IMR-90 (cell line): Measurements from ENCODE around the gene ATF6B. TPM values are rescaled to one million over a fixed set of nuclear protein-coding genes. Genes with fewer than 3 reads are reported as not detected.

Source experiments
- ATAC-seq: fragments of 200-7000 bp; cut with Tn5 transposase; 2 replicates; pipeline ENCODE4 v1.9.1; 2020; ENCODE audit warnings: low read depth, mild to moderate bottlenecking, moderate library complexity
- BruUV-seq: library from RNA; stranded (reverse); fragments of 400-500 nt; replicated peaks from 2 replicates; lab custom pipeline; 2021; lab: Mats Ljungman, UMichigan
- CTCF ChIA-PET: fragments of 300-600 bp; formaldehyde crosslinking; extraction: SDS; loops from one replicate; lab custom pipeline; 2021; ENCODE audit warnings: antibody characterized with exemption; lab: Yijun Ruan, JAX
- POLR2A ChIA-PET: fragments of 300-600 bp; sonication (Branson Sonifier 250); formaldehyde crosslinking; loops from one replicate; lab custom pipeline; 2022; ENCODE audit warnings: antibody characterized with exemption; ENCODE audit not compliant: unreplicated experiment; lab: Charles Lee
- DNase-seq: peaks from one replicate; pipeline ENCODE4 v3.0.0; 2013
- H2AFZ ChIP-seq: replicated peaks from 2 replicates; pipeline ENCODE3; 2013; ENCODE audit warnings: low read length, mild to moderate bottlenecking; ENCODE audit not compliant: poor library complexity
- H2AK5ac ChIP-seq: 2 replicates; pipeline ENCODE4 v1.6.1; 2013; ENCODE audit warnings: low read depth, low read length, inconsistent platforms
- H2AK9ac ChIP-seq: replicated peaks from 2 replicates; pipeline ENCODE3; 2013; ENCODE audit warnings: mild to moderate bottlenecking, low read depth, low read length, moderate library complexity; ENCODE audit not compliant: poor library complexity
- H2BK120ac ChIP-seq: 2 replicates; pipeline ENCODE4 v1.6.1; 2013; ENCODE audit warnings: low read depth, low read length, inconsistent platforms
- H2BK15ac ChIP-seq: 3 replicates; pipeline ENCODE4 v1.6.1; 2013; ENCODE audit warnings: low read depth, low read length, inconsistent platforms
- H2BK20ac ChIP-seq: 2 replicates; pipeline ENCODE4 v1.6.1; 2013; ENCODE audit warnings: low read depth, mild to moderate bottlenecking, inconsistent platforms, low read length, moderate library complexity
- H2BK5ac ChIP-seq: 2 replicates; pipeline ENCODE4 v1.6.1; 2013; ENCODE audit warnings: mild to moderate bottlenecking, low read depth, low read length, inconsistent platforms; ENCODE audit not compliant: poor library complexity, severe bottlenecking
- H3K14ac ChIP-seq: replicated peaks from 2 replicates; pipeline ENCODE4 v1.6.1; 2013; ENCODE audit warnings: low read depth, low read length, inconsistent platforms
- H3K18ac ChIP-seq: 2 replicates; pipeline ENCODE4 v1.6.1; 2013; ENCODE audit warnings: low read depth, low read length, control low read depth
- H3K23ac ChIP-seq: 2 replicates; pipeline ENCODE4 v1.6.1; 2013; ENCODE audit warnings: low read depth, low read length, inconsistent platforms
- H3K27ac ChIP-seq: 2 replicates; pipeline ENCODE4 v1.5.1; 2013; ENCODE audit warnings: mild to moderate bottlenecking, control low read depth, low read length; ENCODE audit not compliant: insufficient read depth
- H3K27me3 ChIP-seq: 2 replicates; pipeline ENCODE4 v1.6.1; 2013; ENCODE audit warnings: low read length; ENCODE audit not compliant: control insufficient read depth, insufficient read depth
- H3K36me3 ChIP-seq: 2 replicates; pipeline ENCODE4 v1.6.1; 2013; ENCODE audit warnings: low read length, mixed read lengths; ENCODE audit not compliant: control insufficient read depth, insufficient read depth
- H3K4ac ChIP-seq: 2 replicates; pipeline ENCODE4 v1.6.1; 2013; ENCODE audit warnings: low read depth, low read length, inconsistent platforms
- H3K4me1 ChIP-seq: 2 replicates; pipeline ENCODE4 v1.6.1; 2013; ENCODE audit warnings: low read length, mixed read lengths; ENCODE audit not compliant: control insufficient read depth, insufficient read depth
- H3K4me2 ChIP-seq: 2 replicates; pipeline ENCODE4 v1.6.1; 2013; ENCODE audit warnings: low read depth, mild to moderate bottlenecking, control low read depth, low read length, moderate library complexity
- H3K4me3 ChIP-seq: 2 replicates; pipeline ENCODE4 v1.5.1; 2013; ENCODE audit warnings: low read depth, mild to moderate bottlenecking, control low read depth, low read length, moderate library complexity; ENCODE audit not compliant: insufficient read depth
- H3K56ac ChIP-seq: 2 replicates; pipeline ENCODE4 v1.6.1; 2013; ENCODE audit warnings: low read length, inconsistent platforms; ENCODE audit not compliant: insufficient read depth; ENCODE audit errors: extremely low read depth
- H3K79me1 ChIP-seq, 2 experiments: 2 replicates each; pipeline ENCODE4 v1.6.1; 2013; ENCODE audit warnings: low read length in 2 of 2, inconsistent platforms in 1 of 2, low read depth in 1 of 2
- H3K9ac ChIP-seq: 2 replicates; pipeline ENCODE4 v1.6.1; 2013; ENCODE audit warnings: low read depth, low read length, control low read depth
- H3K9me1 ChIP-seq: 2 replicates; pipeline ENCODE4 v1.6.1; 2013; ENCODE audit warnings: low read length, inconsistent platforms; ENCODE audit not compliant: insufficient read depth
- H3K9me3 ChIP-seq: 2 replicates; pipeline ENCODE4 v1.6.1; 2013; ENCODE audit warnings: low read length; ENCODE audit not compliant: control insufficient read depth, insufficient read depth
- H4K20me1 ChIP-seq: 2 replicates; pipeline ENCODE4 v1.6.1; 2013; ENCODE audit warnings: low read length, inconsistent platforms; ENCODE audit not compliant: insufficient read depth
- H4K5ac ChIP-seq: 2 replicates; pipeline ENCODE4 v1.6.1; 2013; ENCODE audit warnings: mild to moderate bottlenecking, low read depth, low read length, control low read depth
- H4K8ac ChIP-seq, 2 experiments: 2 replicates each; pipeline ENCODE4 v1.6.1; 2013; ENCODE audit warnings: low read depth in 2 of 2, low read length in 2 of 2, control low read depth in 1 of 2, inconsistent platforms in 1 of 2
- H4K91ac ChIP-seq: 2 replicates; pipeline ENCODE4 v1.6.1; 2013; ENCODE audit warnings: low read depth, low read length, inconsistent platforms; ENCODE audit not compliant: insufficient read depth
- BHLHE40 ChIP-seq: fragments of 150-350 bp; IDR thresholded peaks from 2 replicates; pipeline ENCODE4 v1.6.1; 2016; ENCODE audit warnings: mild to moderate bottlenecking, low read depth, low read length
- CEBPB ChIP-seq: IDR thresholded peaks from 2 replicates; pipeline ENCODE4 v1.6.1; 2012; ENCODE audit warnings: low read depth, low read length, improper control_type of control experiment
- CHD1 ChIP-seq: IDR thresholded peaks from 2 replicates; pipeline ENCODE4 v1.6.1; 2012; ENCODE audit warnings: low read depth, low read length, improper control_type of control experiment
- CTCF ChIP-seq: conservative IDR thresholded peaks from 2 replicates; pipeline ENCODE4 v1.5.1; 2012; ENCODE audit warnings: mild to moderate bottlenecking, low read depth, low read length, improper control_type of control experiment
- ELK1 ChIP-seq: fragments of 150-350 bp; IDR thresholded peaks from 2 replicates; pipeline ENCODE4 v1.6.1; 2016; ENCODE audit warnings: low read depth, mild to moderate bottlenecking, low read length, moderate library complexity, borderline replicate concordance
- FOS ChIP-seq: fragments of 150-350 bp; IDR thresholded peaks from 2 replicates; pipeline ENCODE4 v1.6.1; 2016; ENCODE audit warnings: low read depth, low read length
- MAFK ChIP-seq: IDR thresholded peaks from 2 replicates; pipeline ENCODE4 v1.6.1; 2012; ENCODE audit warnings: low read depth, low read length, improper control_type of control experiment
- MAZ ChIP-seq: IDR thresholded peaks from 2 replicates; pipeline ENCODE4 v1.6.1; 2012; ENCODE audit warnings: low read depth, mild to moderate bottlenecking, low read length, improper control_type of control experiment, moderate library complexity, borderline replicate concordance
- NFE2L2 ChIP-seq: fragments of 150-350 bp; IDR thresholded peaks from 2 replicates; pipeline ENCODE4 v1.6.1; 2016; ENCODE audit warnings: low read depth, mild to moderate bottlenecking, low read length
- POLR2A ChIP-seq: IDR thresholded peaks from 2 replicates; pipeline ENCODE4 v1.6.1; 2012; ENCODE audit warnings: mild to moderate bottlenecking, low read depth, low read length
- RAD21 ChIP-seq: IDR thresholded peaks from 2 replicates; pipeline ENCODE4 v1.6.1; 2012; ENCODE audit warnings: low read length, improper control_type of control experiment
- RFX5 ChIP-seq: IDR thresholded peaks from 2 replicates; pipeline ENCODE4 v1.8.0; 2012; ENCODE audit warnings: low read depth, mild to moderate bottlenecking, low read length, moderate library complexity
- SMC3 ChIP-seq: fragments of 150-350 bp; IDR thresholded peaks from 2 replicates; pipeline ENCODE4 v1.6.1; 2016; ENCODE audit warnings: low read depth, mild to moderate bottlenecking, antibody characterized with exemption, low read length, moderate library complexity
- USF2 ChIP-seq: fragments of 150-350 bp; IDR thresholded peaks from 2 replicates; pipeline ENCODE4 v1.6.1; 2017; ENCODE audit warnings: mild to moderate bottlenecking, antibody characterized with exemption, low read length, low read depth
- WGBS, 2 experiments: methylation state at CpG; one replicate each; pipeline versions ENCODE4 v1.1.5 to v1.1.7; 2013; ENCODE audit warnings: missing lambda C conversion rate in 2 of 2; ENCODE audit not compliant: insufficient read length in 1 of 2; ENCODE audit errors: extremely low coverage in 2 of 2; 5-methylcytosine and 5-hydroxymethylcytosine counted together
- dilution Hi-C: fragments of 300-500 bp; cut with HindIII; formaldehyde crosslinking; loops from one replicate; pipeline ENCODE4 v1.14.3; 2018; ENCODE audit warnings: low sequenced_read_pairs; ENCODE audit not compliant: unreplicated experiment
- in situ Hi-C: fragments of 300-500 bp; cut with MboI; formaldehyde crosslinking; loops from 3 replicates; pipeline ENCODE4 v1.14.3; 2019; ENCODE audit warnings: low sequenced_read_pairs, inconsistent platforms, mixed read lengths
- intact Hi-C: fragments of 100-400 bp; cut with micrococcal nuclease; formaldehyde crosslinking; loops from 2 replicates; pipeline ENCODE4 v1.10.0; 2022
- polyA plus RNA-seq, 3 experiments: library from polyadenylated mRNA; depleted of rRNA; stranded (reverse); fragments of >200 nt; gene quantifications; 2 replicates each; pipeline ENCODE4 v1.2.3, GENCODE V29; 2012; ENCODE audit warnings: low replicate concordance in 1 of 3
- total RNA-seq: library from RNA; depleted of rRNA; stranded (reverse); fragments of >200 nt; gene quantifications from 2 replicates; pipeline ENCODE4 v1.2.3, GENCODE V29; 2012

ATF6B gene
- total and polyA plus RNA-seq, 2 of the 4 experiments (the other 2 are of a cell fraction): 7.9 to 69.6 TPM

- TF ChIP-seq MAZ: no peak
- TF ChIP-seq RFX5: no peak
- TF ChIP-seq POLR2A: no peak
- no peak for TF ChIP-seq CHD1
- no peak for TF ChIP-seq RAD21
- no peak for TF ChIP-seq BHLHE40
Observed at GRCh38 chr6:32127409-32127716, 683 bp downstream of the ATF6B start (continued).

GRCh38 chr6:32126880-32127279 is 1.2 kb downstream of the ATF6B start:
- Histone ChIP-seq H3K4me1 (peaks cover 8% of the 10 kb centered on the region), H3K9me3 (no peaks in the 10 kb centered on the region), H2AFZ (peak overlapping the region; percentile 56), H4K91ac (no peak overlapping the region), H3K56ac (no peak overlapping the region), H4K5ac (no peak overlapping the region), H3K27ac (peak overlapping the region; percentile 13; the same call in 1 of the 2 replicates), H3K23ac (peak overlapping the region; percentile 29), H4K20me1 (no peaks in the 10 kb centered on the region; the same call in 1 of the 2 replicates), H2BK5ac (no peak overlapping the region), H3K9ac (peak overlapping the region; percentile 96), H2BK15ac (no peak overlapping the region), H3K79me1 (peaks cover 31 to 55% of the 10 kb centered on the region in 2 experiments), H2AK9ac (peak overlapping the region; percentile 1), H3K4me3 (peak overlapping the region; percentile 81), H2BK20ac (no peak overlapping the region), H3K36me3 (peaks cover 11% of the 10 kb centered on the region; the same call in 1 of the 2 replicates), H4K8ac (peak overlapping the region in 1 of 2 experiments; percentile 32; a peak in 2 of 4 replicates), H3K4me2 (peak overlapping the region; percentile 95), H3K14ac (no peak overlapping the region), H3K4ac (no peak overlapping the region), H3K27me3 (no peaks in the 10 kb centered on the region), H2BK120ac (no peak overlapping the region), H2AK5ac (peak overlapping the region; percentile 49; the same call in 1 of the 2 replicates), H3K9me1 (peaks cover 10% of the 10 kb centered on the region; the same call in 1 of the 2 replicates), H3K18ac (no peak overlapping the region)
- 70% methylated on average over 3 of the region's 8 CpGs; no CpG with 5 or more reads in 1 of the 2 experiments for WGBS, 2 experiments
- BruUV-seq: TSS peak; percentile 62
- intact Hi-C loops (no loop called here), dilution Hi-C loops (no loop called here), in situ Hi-C loops (no loop called here)
- ChIA-PET CTCF (interaction anchor here (1.2 kb wide), 1 partner anchor 34 kb away, joined by 4 read pairs; no protein-coding TSS in a partner anchor), POLR2A (no interaction called here)
- no peak for DNase-seq
- no peak for ATAC-seq
- TF ChIP-seq CEBPB (no peak), FOS (no peak), BHLHE40 (no peak), MAFK (no peak), ELK1 (no peak), SMC3 (no peak), CTCF (no peak), CHD1 (no peak), USF2 (no peak), RAD21 (no peak), RFX5 (no peak), NFE2L2 (no peak), POLR2A (no peak)
